Measurements from ENCODE around the gene ANGEL2. TPM values are rescaled to one million over a fixed set of nuclear protein-coding genes. Genes with fewer than 3 reads are reported as not detected.

Gene ANGEL2
- polyA plus RNA-seq, 1 of the 3 experiments (the other 2 are of a cell fraction): 14.0 TPM

DNA sequence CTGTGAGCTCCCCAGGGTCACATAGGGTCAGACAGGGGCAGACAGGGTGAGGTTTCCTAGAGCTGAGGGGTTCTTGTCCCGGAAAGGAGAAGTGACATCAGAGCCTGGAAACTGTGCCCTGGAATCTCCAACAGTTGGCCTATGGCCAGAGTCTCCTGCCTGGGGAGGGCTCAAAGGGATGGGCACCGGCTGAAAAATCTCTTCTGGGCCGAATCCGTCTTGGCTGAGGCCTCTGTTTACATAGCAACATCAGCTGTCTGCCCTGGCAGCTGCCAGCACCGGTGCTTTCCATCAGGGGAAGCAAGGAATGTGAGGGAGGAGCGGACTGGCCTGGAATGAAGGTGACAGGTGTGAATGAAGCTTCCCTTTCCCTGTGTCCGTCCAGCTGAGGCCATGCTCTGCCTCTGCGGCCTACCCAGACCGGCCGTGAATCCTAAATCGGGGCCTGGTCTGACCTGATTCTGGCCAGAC, 34.6 kb downstream of the ANGEL2 start:
- WGBS (ENCODE audit: low lambda C conversion rate): 77% methylated on average over 11 of the region's 11 CpGs
- Histone ChIP-seq H4K20me1 (ENCODE audit: insufficient read depth) (no peaks in the 10 kb centered on the region), H3K27me3 (ENCODE audit: insufficient read depth) (no peaks in the 10 kb centered on the region), H3K9me3 (no peaks in the 10 kb centered on the region), H3K27ac (ENCODE audit: low read depth in 2 of 2, low read length in 1 of 2) (no peak overlapping the region), H3K4me1 (ENCODE audit: control insufficient read depth in 1 of 2, insufficient read depth in 2 of 2, low read depth in 1 of 2, low read length in 1 of 2) (peaks cover 0 to 4% of the 10 kb centered on the region in 2 experiments; a peak in 1 of 4 replicates), H3K36me3 (replicated peaks in 1 of 2; ENCODE audit: control insufficient read depth in 1 of 2, insufficient read depth in 2 of 2, low read length in 1 of 2) (no peaks in the 10 kb centered on the region), H3K4me2 (no peak overlapping the region), H3K9ac (no peak overlapping the region), H3K79me2 (ENCODE audit: insufficient read depth) (no peaks in the 10 kb centered on the region), H3K4me3 (ENCODE audit: low read depth in 2 of 2, low read length in 1 of 2) (no peak overlapping the region), H3F3A (replicated peaks; ENCODE audit: insufficient read depth) (no peaks in the 10 kb centered on the region), H3K9me2 (no peaks in the 10 kb centered on the region), H2AFZ (ENCODE audit: low read depth) (no peak overlapping the region)
- POLR2A ChIA-PET: no interaction called here
- CTCF ChIA-PET: interaction anchor here (1.6 kb wide), 1 partner anchor 14 kb away, joined by 4 read pairs; no protein-coding TSS in a partner anchor
- no peak for DNase-seq
- TF ChIP-seq FOXM1 (IDR thresholded peaks at IDR 0.05; ENCODE audit: low read depth): no peak
- no peak for TF ChIP-seq RXRA (IDR thresholded peaks at IDR 0.05; ENCODE audit: borderline replicate concordance, low read depth)

DNA sequence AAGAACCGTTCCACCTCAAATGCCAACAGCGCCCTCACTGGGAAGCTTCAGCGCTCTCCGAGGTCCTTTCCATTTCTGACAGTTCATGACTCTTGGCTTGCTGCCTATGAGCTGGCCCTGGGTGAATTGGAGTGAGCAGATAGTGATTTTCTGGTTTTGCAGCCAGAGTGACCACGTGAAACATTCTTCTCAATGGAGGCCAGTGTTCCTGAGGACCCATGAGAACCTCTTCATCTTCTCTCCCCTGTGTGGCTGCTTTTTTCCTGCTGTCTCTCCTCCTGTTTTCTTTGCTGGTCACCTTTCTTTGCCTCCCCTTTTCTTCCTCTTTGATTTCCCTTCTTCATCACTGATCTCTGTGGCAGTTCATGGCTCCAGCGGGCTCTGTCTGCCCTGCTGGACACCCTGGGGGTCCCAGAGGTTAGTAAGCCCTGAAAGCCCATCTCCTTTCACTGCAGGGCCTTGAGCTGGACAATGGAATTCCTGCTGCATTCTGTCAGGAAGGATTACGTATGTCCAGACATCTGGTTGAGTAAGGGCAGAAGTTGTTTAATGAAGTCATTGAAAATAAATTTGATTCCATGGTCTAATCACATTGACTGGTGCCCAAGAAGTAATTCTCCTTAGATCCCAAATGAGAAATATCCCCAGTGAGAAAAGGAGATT, 35.4 kb downstream of the ANGEL2 start:
- Histone ChIP-seq H3F3A (replicated peaks; ENCODE audit: insufficient read depth) (no peaks in the 10 kb centered on the region), H3K4me3 (ENCODE audit: low read depth in 2 of 2, low read length in 1 of 2) (no peak overlapping the region), H3K36me3 (replicated peaks in 1 of 2; ENCODE audit: control insufficient read depth in 1 of 2, insufficient read depth in 2 of 2, low read length in 1 of 2) (no peaks in the 10 kb centered on the region), H3K4me1 (ENCODE audit: control insufficient read depth in 1 of 2, insufficient read depth in 2 of 2, low read depth in 1 of 2, low read length in 1 of 2) (peaks cover 0 to 4% of the 10 kb centered on the region in 2 experiments; a peak in 1 of 4 replicates), H3K27me3 (ENCODE audit: insufficient read depth) (no peaks in the 10 kb centered on the region), H3K27ac (ENCODE audit: low read depth in 2 of 2, low read length in 1 of 2) (no peak overlapping the region), H3K4me2 (no peak overlapping the region), H3K79me2 (ENCODE audit: insufficient read depth) (no peaks in the 10 kb centered on the region), H3K9ac (no peak overlapping the region), H4K20me1 (ENCODE audit: insufficient read depth) (no peaks in the 10 kb centered on the region), H3K9me2 (no peaks in the 10 kb centered on the region), H2AFZ (ENCODE audit: low read depth) (no peak overlapping the region), H3K9me3 (no peaks in the 10 kb centered on the region)
- CTCF ChIA-PET: interaction anchor here (0.6 kb wide), 1 partner anchor 370 kb away, joined by 3 read pairs; no protein-coding TSS in a partner anchor
- TF ChIP-seq POLR2AphosphoS5 (IDR thresholded peaks at IDR 0.05; ENCODE audit: low read depth, low read length) (no peak), SMC3 (IDR thresholded peaks at IDR 0.05; ENCODE audit: low read depth, low read length) (no peak), EP300 (IDR thresholded peaks at IDR 0.05; ENCODE audit: borderline replicate concordance in 1 of 2, low read depth in 1 of 2, low read length in 1 of 2) (no peak), REST (IDR thresholded peaks at IDR 0.05; ENCODE audit: low read depth, low read length) (peak; percentile 82)
- TF ChIP-seq, protein P1, sequence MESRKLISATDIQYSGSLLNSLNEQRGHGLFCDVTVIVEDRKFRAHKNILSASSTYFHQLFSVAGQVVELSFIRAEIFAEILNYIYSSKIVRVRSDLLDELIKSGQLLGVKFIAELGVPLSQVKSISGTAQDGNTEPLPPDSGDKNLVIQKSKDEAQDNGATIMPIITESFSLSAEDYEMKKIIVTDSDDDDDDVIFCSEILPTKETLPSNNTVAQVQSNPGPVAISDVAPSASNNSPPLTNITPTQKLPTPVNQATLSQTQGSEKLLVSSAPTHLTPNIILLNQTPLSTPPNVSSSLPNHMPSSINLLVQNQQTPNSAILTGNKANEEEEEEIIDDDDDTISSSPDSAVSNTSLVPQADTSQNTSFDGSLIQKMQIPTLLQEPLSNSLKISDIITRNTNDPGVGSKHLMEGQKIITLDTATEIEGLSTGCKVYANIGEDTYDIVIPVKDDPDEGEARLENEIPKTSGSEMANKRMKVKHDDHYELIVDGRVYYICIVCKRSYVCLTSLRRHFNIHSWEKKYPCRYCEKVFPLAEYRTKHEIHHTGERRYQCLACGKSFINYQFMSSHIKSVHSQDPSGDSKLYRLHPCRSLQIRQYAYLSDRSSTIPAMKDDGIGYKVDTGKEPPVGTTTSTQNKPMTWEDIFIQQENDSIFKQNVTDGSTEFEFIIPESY (IDR thresholded peaks at IDR 0.05; ENCODE audit: borderline replicate concordance, low read depth): no peak
- DNase-seq: no peak
- POLR2A ChIA-PET: no interaction called here
- WGBS (ENCODE audit: low lambda C conversion rate): 86% methylated on average over 7 of the region's 7 CpGs
